Renal cortical epithelial cell (primary cell): Measurements from ENCODE around the gene MICAL2. TPM values are rescaled to one million over a fixed set of nuclear protein-coding genes. Genes with fewer than 3 reads are reported as not detected.

Experiments
- DNase-seq: peaks from one replicate; pipeline ENCODE4 v3.0.0-alpha.2; 2011; ENCODE audit warnings: low read depth
- total RNA-seq: library from RNA; depleted of rRNA; stranded (reverse); fragments of >200 nt; gene quantifications from 2 replicates; pipeline ENCODE4 v1.2.3, GENCODE V29; 2014

The MICAL2 gene
- total RNA-seq, 1 donor from 2014 or later, result 266 TPM

DNA sequence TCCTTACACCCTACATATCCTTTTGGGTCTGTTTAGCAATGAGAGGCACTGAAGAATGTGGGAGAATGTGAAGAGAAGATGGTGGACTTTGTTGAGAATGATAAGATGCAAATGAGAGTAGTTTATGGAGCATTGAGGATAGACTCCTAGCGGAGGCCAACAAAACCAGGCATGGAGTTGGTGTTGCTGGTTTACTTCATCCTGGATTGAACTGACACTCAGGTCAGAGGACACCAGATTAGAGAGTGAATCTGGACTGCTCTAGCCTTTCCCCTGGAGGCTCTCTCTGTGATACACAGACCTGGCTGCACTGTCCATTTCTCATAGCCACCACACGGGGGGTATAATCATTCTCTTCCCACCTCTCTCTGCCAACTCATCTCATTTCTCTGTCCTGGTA, 98.7 kb downstream of the MICAL2 start:
- no peak for DNase-seq

DNA sequence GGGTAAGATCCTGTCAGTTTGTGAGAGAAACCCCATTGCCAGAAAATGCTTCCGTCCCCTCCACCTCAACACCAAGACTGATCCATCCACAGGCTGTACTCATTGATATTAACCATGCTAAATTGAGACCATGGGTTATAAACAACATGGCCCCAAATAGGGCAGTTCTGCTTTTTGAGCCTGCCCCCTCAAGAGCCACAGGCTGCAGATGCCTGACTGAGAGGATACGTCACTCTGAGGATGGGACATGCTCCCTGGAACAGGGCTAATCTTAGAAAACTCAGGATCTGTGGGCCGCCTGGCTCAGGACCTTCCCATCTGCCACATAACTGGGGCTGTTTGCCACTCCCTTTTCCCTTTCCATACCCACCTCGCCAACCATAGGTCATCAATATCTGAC, 99.8 kb downstream of the MICAL2 start:
- DNase-seq, result no peak

- no peak for DNase-seq
Observed at GRCh38 chr11:12211331-12212065, 101.1 kb downstream of the MICAL2 start.

- DNase-seq, result peak; percentile 54
Observed at GRCh38 chr11:12212174-12212820, 101.9 kb downstream of the MICAL2 start.

- DNase-seq, result no peak
Observed at GRCh38 chr11:12212821-12213185, 102.4 kb downstream of the MICAL2 start.

- DNase-seq, result peak; percentile 64
Observed at GRCh38 chr11:12213883-12214282, 103.5 kb downstream of the MICAL2 start.

DNA sequence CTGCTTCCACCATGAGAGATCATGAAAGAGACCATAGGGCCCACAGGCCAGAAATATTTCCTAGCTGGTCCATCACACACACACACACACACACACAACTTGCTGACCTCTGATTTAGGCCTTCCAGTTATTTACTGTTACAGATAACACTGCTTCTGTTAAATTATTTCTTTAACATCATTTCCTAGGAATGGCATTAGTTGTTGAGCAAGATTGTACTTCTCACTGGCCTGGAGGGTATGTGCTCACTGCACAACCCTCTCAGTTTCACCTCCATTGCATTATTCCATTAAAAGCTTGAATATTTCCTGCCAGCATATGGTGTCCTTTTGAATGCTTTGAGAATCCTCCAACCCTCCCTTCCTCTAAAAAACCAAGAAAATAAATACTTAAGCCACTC, 104.4 kb downstream of the MICAL2 start:
- DNase-seq, result peak; percentile 45

- no peak for DNase-seq
Observed at GRCh38 chr11:12215181-12215593, 104.8 kb downstream of the MICAL2 start.

DNA sequence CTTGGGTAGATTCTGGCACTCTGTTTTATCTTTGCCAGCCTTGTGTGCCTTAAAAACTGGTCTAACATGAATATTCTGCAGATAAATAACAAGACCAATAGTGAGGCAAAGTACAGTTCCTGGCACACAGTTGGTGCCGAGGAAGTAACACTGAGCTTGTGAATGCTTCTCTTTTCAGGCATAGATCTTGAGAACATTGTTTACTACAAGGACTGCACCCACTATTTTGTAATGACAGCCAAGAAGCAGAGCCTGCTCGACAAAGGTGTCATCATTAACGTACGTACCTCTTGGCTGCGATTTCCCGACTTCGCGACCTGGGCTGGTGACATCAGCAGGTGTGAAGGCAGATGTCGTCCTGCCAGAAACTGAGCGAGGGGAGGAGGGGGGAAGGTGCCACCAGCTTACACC, 105.7 kb downstream of the MICAL2 start:
- DNase-seq, result no peak

DNA sequence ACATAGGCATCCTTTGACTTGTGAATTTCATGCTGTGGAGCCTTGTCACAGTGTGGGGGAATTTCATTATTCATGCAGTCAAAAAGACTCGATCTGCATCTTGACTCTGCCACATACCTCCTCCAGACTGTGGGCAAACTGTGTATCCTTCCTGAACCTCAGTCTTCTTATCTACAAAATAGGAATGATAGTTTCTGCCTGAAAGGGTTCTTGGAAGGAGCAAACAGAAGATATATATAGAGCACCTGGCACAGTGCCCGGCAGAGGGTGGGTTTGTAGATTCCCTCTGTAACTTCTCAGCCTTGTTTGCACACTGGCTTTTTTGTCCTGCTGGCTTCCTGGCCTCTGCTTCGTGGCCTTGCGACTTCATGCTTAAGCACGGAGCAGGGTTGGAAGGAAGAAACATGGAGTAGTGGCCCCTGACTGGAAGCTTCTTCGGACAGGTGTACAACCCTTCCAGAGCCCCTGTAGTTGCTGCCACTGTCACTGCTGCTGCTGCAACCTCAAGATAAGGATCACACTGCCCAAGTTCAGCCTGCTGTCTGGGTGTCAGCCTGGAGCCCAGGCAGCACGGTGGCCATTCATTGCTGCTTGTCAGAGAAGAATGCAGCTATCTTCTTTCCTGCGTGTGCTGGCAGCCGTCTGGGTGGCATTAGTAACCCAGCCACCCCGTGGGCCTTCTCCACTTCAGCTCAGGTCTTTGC, 106.4 kb downstream of the MICAL2 start:
- DNase-seq, result no peak

DNA sequence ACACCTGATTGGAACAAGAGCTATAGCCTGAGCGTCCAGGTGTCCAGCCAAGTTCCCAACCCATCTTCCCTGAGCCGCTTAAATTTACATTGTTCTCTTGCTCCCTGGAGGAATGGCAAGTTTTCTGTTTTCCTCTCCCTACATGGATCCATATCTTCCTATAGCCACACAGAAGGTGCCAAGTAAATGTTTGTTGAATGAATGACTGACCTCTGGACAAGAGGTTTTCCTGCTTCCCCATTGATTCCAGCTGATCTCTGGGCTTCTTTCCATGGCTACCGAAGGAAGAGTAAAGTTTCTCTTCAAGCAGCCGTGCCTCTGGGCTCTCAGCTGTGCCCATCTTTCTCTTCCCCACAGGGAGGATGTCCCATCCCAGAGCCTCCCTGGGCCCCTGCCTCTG, 107.5 kb downstream of the MICAL2 start:
- no peak for DNase-seq

DNA sequence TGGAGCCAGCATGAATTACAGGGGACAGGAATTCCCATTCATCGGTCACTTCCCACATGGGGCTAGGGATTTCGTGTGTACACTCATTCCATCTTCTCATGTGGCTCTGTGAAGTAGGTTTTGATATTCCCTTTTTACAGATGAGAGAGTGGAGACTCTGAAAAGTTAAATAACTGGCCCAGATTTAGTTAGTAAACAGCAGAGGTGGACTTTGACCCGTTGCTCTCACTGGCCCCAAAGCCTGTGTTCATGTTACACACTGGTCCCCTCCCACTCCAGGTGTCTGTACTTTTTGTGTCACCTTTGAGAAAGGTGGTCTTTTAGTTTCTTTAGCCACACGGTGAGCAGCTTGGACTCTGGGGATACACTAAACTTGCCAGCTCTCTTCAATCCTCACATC, 108.5 kb downstream of the MICAL2 start:
- no peak for DNase-seq

DNA sequence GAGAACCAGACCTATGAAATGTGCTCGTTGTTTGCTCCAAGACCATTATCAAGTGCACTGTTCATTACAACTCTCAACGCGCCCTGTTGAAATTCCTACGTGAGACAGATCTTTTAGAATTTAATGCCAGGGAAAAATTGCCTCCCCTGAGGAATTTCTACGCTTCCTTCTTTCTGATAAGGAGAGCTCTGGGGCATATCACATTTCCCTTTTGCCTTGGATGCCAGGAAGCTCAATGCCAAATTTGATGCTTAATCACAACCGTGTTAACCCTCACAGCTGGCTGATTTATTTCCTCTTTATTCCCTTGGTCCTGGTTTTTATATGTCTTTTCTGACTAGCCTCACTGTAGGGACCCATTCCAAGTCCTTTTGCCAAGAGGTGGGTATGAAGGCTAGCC, 109.4 kb downstream of the MICAL2 start:
- no peak for DNase-seq

DNA sequence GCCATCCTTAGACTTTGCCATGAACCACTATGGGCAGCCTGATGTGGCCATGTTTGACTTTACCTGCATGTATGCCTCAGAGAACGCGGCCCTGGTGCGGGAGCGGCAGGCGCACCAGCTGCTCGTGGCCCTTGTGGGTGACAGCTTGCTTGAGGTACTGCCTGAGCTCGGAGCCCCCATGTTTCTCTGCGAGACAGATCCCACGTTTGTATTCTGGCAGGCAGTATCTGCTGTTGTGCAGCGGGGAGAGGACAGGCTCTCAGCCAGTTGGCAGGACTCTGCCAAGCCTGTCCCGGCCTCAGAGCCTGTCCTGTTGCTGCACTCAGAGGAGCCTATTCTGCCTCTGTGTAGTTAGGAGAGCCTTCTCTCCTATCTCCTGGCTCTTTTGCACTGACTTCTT, 109.9 kb downstream of the MICAL2 start:
- no peak for DNase-seq

- no peak for DNase-seq
Observed at GRCh38 chr11:12221051-12221535, 110.7 kb downstream of the MICAL2 start.

DNA sequence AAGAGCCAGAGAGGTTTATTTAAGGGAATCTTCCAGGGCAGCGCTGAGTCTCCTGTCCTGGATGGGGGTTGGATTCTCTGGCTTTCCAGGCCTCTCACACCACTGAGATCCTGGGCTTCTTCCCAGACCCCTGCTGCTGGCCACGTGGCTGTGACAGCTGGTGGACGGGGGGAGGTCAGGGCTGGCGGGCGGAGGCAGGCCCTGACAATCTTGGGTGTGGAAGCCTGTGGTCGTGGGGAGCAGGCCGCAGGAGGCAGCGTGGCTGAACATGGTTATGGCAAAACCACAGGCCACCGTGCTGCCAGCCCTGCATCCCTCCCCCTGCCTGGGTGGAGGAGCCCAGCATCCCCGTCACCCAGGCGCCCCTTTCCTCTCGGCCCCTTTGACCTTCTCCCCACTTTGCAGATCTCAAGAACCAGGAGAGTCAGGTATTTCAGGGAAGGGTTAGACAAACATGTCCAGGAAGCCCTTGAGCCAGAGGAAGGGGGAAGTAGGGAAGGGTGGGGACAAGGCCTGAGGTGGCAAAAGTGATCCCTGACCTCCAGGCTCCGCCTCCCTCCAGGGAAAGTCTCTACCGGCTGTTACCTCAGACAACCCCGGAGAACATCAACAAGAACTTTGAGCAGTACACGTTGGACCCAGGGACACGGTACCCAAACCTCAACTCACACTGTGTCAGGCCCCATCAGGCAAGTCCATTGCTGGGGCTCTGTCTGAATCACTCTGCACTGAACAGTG, 111.8 kb downstream of the MICAL2 start:
- DNase-seq, result no peak

GRCh38 chr11:12223771-12224536, 113.6 kb downstream of the MICAL2 start:
- DNase-seq, result no peak

DNA sequence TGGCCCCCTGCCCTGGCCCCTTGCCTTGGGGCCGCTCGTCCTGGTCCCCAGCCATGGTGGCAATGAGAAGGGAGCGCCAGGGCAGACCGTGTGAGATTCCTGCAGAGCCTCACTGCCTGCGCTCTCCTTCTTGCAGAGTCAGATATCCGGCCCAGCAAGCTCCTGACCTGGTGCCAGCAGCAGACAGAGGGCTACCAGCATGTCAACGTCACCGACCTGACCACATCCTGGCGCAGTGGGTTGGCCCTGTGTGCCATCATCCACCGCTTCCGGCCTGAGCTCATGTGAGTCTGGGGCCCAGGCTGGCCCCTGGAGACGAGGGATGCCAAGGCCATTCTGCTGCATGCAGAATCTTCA, 114.1 kb downstream of the MICAL2 start:
- DNase-seq, result no peak

GRCh38 chr11:12225046-12225739, 114.8 kb downstream of the MICAL2 start:
- DNase-seq, result no peak

GRCh38 chr11:12226093-12226492, 115.7 kb downstream of the MICAL2 start:
- no peak for DNase-seq
